ENCODE data around the gene NTM.
"Not testable (repeated sequence)": the region's sequence is repeated elsewhere in the genome, so short reads cannot be mapped to it uniquely, and the experiment has no call there.

NTM gene

GRCh38 chr11:132296946-132297610 is 926.7 kb downstream of the NTM start:
- DNase-seq = no peak

DNA sequence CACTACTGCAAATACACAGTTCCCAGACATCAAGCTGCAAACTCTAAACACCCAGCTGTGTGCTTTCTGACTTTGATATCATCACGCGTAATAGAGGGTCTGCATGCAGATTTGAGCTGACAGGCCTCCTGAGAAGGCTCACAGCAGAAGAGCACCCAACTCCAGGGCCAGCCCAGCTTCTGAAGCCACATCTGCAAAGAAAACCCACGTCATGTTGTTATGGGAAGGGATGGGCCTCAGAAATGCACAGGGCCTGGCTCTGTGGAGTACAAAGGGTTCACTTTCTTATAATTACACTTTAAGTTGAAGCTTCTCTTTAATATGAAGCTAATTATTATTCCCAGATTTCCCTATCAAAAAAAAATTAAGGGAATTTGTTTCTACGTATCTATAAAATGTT is 927.9 kb downstream of the NTM start:
- no peak for DNase-seq

- no peak for DNase-seq
These were observed 929.9 kb downstream of the NTM start for GRCh38 chr11:132300283-132300682.

GRCh38 chr11:132301465-132301864 is 931.0 kb downstream of the NTM start:
- no peak for DNase-seq

- no peak for DNase-seq
These were observed 931.5 kb downstream of the NTM start for GRCh38 chr11:132301900-132302299.

DNA sequence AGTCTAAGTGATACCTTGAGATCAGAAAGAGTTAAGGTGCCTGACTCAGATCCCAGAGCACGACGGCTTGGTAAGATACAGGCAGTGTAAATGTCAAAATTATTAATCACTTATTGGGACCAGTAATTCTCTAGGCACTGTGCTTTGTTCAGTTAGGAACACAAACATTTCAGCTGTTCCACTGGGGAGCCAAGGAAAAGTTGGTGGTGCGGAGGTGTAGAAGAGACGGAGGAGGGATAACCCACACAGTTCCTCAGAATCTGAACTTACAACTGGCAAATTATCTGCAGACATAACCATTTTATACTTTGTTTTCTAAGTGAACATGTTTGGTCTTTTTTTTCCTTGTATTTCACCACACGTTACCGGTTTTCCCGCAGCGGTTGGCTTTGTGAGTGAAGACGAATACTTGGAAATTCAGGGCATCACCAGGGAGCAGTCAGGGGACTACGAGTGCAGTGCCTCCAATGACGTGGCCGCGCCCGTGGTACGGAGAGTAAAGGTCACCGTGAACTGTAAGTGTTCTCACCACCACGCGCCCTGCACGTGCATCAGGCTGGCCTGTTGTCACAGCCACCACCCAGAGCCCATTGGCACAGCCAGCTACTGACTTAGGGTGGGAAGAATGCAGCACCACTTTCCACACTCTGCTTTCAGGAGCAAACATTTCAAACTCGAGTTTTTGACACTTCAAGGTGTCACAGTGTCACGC is 937.0 kb downstream of the NTM start:
- no peak for DNase-seq

- DNase-seq = no peak
These were observed 940.3 kb downstream of the NTM start for GRCh38 chr11:132310390-132311375.

DNA sequence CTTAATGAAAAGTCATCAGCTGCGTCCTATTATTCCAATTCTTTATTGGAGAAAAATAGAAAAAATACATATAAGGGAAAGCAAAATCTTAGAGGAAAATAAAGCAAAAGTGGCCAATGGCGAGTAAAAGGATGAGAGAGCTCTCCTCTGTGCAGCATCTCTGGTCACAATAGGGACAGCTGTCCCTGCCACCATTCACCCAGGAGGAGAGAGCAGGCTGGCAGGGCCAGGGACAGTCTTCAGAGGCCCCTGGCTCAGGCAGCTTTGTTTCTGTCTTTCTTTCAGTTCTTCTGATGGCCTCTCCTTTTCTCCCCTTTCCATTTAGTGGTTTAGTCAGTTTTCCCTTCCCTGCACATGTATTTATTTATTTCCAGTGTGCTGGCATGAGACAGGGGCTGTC is 941.3 kb downstream of the NTM start:
- no peak for DNase-seq

GRCh38 chr11:132312161-132312560 is 941.7 kb downstream of the NTM start:
- DNase-seq = no peak

DNA sequence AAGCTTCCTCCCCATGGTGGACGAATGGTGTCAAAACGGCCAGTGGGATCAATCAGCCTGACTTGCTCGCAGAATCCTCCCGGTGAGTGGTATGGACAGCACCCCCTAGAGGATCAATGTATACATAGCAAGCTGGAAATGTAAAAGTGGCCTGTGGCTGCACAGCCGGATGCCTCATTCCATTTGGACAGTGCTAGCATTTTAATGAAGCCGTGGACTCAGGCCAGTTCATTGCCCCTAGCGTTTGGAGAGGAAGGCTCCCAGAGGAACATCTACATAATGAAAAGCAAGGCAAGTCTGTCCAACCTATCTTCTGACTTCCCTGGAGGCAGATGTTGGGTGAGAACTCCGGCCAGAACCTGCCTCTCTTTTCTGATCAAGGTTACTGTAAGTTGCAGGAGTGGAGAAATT is 942.3 kb downstream of the NTM start:
- DNase-seq = no peak

DNA sequence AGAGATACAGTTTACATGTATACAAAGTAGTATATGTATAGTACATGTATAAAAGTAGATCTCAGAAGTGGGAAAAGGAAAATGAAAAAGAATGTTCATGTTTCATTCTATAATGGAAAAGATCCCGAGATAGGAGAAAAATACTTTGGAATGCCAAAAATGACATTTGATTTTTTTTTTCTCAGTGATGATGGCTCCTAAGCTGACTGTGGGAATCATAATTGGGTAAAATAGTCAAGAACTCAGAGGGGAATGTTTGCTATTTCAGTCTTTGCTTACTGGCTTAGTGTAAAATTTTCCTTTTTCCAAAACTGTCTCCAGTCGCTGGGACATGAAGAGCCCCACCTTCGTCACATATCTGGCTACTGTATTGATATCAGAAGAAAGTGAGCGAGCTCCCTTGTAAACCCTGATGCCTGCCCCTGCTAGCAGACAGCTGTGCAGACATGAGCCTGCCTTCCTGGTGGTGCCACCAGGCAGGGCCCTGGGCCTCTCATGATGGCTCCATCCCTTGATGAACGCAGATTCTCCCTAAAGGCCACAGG is 944.6 kb downstream of the NTM start:
- no peak for DNase-seq

DNA sequence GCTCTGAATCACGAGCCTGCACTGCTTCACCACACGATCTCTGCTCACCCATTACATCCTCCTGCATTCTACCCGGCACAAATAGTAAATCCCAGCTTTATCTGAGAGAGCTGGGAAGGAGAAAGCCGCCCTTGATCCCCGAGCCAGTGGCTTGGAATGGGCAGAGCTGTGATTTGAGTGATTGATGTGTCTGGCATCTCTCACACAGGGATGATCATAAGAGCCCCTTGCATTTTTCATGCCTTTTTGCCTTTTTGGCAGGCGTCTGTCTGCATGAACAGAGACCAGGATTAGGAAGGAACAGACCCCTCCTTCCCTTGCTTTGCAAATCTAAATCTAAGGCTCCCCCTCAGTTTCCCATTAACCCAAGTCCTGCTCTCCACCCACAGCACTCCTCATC is 945.3 kb downstream of the NTM start:
- no peak for DNase-seq

GRCh38 chr11:132318421-132319157 is 948.2 kb downstream of the NTM start:
- DNase-seq = no peak

DNA sequence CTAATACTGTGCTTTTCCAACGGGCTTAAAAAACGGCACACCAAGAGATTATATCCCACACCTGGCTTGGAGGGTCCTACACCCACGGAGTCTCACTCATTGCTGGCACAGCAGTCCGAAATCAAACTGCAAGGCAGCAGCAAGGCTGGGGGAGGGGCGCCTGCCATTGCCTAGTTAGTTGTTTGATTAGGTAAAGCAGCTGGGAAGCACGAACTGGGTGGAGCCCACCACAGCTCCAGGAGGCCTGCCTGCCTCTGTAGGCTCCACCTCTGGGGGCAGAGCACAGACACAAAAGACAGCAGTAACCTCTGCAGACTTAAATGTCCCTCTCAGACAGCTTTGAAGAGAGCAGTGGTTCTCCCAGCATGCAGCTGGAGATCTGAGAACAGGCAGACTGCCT is 949.0 kb downstream of the NTM start:
- DNase-seq = not testable (repeated sequence)

- no peak for DNase-seq
These were observed 960.1 kb downstream of the NTM start for GRCh38 chr11:132330515-132330914.

GRCh38 chr11:132332521-132332920 is 962.1 kb downstream of the NTM start:
- DNase-seq = no peak

DNA sequence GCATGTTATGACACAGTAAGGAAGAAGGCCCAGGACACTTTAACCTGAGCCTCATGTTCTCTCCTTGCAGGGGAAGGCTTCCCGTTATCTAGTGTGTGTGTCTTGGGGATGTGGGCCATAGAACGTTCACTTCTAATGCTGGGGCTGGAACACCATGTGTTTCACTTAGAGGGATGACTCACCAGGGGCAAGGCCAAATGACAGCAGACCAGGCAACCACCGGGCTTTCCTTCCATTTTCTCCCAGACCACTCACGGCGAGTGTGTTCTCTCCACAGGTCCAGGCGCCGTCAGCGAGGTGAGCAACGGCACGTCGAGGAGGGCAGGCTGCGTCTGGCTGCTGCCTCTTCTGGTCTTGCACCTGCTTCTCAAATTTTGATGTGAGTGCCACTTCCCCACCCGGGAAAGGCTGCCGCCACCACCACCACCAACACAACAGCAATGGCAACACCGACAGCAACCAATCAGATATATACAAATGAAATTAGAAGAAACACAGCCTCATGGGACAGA is 964.4 kb downstream of the NTM start:
- DNase-seq = no peak

GRCh38 chr11:132335311-132335710 is 964.9 kb downstream of the NTM start:
- DNase-seq = no peak

- no peak for DNase-seq
These were observed 966.5 kb downstream of the NTM start for GRCh38 chr11:132336781-132337535.

- no peak for DNase-seq
These were observed 967.5 kb downstream of the NTM start for GRCh38 chr11:132337819-132338416.

- DNase-seq = no peak
These were observed 972.0 kb downstream of the NTM start for GRCh38 chr11:132342408-132342807.

All from effector CD8-positive, alpha-beta T cell (primary cell).